HPDE6-E6E7 (cell line): ENCODE results near the gene NHEJ1.

ENCODE experiments used
- DNase-seq: peaks from one replicate; pipeline ENCODE4 v3.0.0; 2011; ENCODE audit warnings: missing footprints; ENCODE audit errors: extremely low spot score

NHEJ1 gene

DNA sequence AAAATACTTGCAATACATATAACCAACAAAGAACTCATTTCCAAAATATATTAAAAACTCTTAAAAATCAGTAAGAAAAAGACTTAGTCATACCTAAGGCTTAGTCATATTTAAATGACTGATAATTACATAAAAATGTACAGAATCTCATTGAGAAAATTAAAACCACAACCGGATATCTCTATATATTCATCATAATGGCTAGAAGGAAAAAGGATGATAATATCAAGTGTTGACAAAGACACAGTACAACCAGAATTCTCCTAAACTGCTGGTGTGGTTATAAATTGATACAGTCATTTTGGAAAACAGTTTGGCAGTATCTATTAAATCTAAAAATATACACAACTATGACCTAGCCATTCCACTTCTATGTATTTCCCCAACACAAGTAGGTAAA lies 72.8 kb downstream of the NHEJ1 start:
- DNase-seq: no peak

DNA sequence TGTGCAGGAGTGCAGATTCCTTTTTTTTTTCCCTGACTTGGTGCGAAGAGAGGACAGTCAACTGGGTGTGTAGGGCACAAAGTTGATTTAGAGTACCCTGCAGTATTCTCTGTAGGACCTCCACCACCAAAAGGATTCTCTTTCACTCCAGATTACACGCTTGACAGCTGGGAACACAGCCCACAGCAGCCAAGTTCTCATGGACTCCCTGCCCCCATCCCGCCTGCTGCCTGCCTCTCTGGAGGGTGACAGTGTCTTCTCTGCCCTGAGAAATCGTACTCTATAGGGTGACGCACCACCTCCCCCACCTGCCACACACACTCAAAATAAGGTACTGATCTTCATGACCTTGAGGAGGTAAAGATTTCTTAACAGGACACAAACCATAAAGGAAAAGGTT lies 73.3 kb downstream of the NHEJ1 start:
- no peak for DNase-seq

DNA sequence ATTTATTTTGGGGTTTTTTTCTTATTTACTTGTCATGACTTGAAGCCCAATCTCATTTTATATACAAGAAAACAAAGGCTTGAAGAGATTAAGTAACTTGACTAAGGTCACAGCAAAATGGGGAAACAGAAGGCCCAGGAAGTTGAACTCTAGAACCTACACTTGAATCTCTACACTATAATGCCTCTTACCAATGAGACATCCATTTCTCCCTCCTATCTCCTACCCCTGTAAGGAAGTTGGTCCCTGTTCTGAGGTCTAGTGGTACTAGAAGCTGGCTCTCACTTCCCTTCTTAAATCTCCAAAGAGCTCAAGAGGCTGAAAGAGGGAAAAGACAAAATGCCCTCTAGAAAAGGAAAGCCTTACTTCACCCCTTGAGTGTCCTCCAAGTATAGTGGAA lies 74.4 kb downstream of the NHEJ1 start:
- DNase-seq: no peak

DNA sequence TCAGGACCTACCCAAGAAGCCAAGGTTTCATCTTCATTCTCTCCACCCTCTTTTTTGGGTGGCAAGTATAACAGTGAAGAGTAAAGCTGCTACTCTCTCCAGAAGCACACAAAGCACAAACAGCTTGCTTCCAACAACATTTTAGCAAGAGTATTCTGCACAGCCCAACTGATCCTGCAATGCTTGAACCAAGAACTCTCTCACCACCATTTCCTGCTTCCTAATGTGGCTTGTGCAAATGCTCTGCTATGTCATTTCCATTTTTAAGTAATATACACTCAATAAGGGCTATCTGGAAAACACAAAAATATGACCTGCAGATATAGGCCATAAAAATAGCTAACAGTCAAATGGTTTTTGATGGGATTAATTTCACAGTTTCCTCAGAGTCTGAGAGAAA lies 75.8 kb downstream of the NHEJ1 start:
- DNase-seq: no peak

DNA sequence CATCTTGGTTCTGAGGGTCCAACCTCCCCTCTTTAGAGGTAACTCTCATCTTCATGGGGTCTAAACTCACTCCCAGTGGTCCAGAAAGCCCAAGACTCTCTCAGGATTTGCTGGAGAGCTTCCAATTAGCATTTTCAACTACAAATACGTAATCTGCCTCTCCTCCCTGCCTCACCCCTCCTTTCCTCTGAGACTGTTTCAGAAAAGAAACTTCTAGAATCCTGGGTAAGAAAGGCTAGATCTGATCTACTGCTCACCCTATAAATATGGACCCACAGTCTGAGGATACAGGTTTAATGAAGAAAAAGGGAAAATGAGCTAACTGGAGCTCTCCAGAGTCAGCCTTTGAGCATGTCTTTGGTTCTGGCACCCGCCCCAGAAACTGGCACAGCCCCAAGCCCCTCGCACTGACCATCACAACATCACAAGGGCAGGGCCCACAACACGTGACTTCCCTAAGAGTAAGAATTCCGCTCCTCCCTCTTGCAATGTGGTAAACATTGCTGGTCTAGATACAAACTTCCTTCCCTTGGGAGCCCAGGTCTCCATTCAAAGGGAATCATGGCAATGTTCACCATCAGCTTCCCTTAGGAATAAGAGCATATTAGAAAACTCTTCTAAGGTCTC lies 78.2 kb downstream of the NHEJ1 start:
- DNase-seq: no peak

DNA sequence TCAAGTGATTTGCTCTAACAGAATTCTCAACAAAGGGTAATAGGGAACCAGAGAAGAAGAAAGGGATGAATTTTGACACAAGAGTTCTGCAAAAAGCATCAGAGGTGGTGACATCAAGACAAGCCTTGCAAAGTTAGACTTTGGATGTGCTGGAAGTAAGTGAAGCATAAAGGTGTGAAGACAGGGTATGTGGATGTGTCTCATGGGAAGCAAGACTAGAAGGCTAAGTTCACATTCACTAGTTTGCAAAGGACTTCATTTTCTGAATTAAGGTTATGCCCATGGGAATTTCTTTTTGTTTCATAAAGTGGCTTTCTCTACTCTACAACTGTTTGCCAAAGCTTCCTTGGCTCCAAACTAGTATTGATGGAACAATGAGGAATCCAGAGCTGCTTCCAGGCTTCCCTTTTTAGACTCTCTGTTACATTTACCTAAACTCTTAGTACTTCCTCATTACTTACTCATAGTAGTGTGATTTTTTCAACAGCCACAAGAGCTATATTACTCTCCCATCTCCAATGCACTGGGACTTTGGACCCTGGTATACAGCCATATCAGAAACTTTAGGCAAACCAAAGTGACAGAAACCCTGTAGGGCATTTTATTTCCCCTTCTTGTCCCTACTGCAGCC lies 78.8 kb downstream of the NHEJ1 start:
- DNase-seq: no peak

DNA sequence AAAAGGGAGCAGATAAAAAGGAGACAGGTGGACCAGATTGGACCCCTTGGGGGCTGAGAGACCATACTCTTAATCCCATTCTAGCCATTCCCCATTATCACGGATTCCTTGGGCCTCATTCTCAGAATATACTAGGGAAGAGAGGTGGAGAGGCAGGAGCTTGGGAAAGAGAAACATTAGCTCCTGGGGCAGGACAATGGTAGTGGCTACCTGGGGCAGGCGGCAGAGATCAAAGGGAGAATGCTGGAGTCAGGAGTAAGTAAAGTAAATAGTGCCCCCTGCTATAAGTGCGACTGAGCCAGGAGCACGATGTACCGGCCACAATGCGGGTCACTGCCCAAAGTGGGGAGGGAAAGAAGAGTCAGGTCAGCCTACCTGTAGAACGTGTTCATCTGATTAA lies 79.5 kb downstream of the NHEJ1 start:
- no peak for DNase-seq

DNA sequence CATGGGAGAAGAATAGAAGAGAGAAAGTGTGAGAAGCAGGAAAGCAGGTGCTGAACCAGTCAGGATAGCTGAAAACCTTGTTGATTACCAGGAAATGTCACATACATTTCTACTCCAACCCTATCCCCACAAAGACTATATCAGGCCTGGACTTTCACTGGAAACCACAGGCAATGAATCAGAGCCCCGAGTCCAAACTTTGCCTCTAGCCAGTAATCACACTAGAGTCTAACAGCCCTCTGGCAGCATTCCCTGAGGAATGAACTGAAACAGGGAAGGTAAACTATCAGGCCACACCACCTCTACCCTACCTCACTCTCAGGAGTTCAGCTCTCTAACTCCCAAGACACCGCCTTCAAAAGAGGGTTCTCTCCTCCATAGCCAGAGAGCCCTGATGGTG lies 81.2 kb downstream of the NHEJ1 start:
- no peak for DNase-seq

DNA sequence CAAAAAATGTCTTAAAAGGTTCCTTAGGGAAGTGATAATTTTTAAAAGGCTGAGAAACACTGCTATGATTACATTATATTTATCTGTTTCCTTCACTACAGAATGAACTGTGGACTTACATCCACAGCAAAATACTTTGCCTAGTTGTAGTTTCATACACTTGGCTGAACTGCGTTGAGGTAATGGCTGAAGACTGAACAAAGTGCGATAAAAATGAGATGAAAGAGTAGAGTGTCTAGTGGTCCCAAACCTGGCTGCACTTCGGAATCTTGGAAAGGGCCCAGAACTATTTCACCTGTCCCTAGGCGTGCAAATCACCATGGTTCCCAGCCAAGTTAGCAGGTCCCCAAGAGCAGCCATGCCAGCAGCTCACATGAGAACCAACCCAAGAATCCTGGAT lies 81.7 kb downstream of the NHEJ1 start:
- no peak for DNase-seq

DNA sequence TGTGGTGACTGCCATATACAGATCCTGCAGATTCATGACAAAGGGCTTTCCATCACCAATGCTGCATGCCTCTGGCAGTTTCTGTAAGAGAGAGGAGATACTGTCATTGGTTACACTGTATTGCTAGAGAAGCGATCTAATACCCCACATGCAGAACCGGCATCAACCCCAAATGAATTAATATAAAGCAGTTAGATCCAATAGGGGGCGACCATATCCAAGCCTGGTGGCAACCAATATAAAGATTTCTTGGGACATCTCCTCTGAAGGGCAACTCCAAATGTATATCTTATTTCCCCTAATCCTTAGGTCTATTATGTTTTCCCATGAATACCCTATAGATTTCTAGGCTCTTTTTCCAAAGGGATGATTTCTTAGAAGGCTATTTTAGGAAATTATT lies 82.5 kb downstream of the NHEJ1 start:
- no peak for DNase-seq

DNA sequence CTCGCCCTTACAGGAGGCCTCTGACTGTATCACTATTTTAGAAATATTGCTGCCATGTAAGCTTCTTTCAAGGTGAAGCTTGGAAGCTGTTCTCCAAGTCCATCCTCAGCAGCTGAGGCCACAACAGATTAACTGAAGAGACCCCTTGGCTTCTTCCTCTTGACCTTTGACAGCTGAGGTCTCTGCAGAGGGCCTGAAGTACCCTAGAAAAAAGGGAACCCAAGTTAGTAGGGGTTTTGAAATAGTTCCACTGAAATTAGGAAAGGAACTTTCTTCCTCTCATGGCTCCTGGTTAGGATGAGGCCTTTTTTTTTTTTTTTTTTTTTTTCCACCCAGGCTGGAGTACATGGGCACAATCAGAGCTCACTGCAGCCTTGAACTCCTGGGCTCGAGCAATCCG lies 84.4 kb downstream of the NHEJ1 start:
- DNase-seq: no peak

DNA sequence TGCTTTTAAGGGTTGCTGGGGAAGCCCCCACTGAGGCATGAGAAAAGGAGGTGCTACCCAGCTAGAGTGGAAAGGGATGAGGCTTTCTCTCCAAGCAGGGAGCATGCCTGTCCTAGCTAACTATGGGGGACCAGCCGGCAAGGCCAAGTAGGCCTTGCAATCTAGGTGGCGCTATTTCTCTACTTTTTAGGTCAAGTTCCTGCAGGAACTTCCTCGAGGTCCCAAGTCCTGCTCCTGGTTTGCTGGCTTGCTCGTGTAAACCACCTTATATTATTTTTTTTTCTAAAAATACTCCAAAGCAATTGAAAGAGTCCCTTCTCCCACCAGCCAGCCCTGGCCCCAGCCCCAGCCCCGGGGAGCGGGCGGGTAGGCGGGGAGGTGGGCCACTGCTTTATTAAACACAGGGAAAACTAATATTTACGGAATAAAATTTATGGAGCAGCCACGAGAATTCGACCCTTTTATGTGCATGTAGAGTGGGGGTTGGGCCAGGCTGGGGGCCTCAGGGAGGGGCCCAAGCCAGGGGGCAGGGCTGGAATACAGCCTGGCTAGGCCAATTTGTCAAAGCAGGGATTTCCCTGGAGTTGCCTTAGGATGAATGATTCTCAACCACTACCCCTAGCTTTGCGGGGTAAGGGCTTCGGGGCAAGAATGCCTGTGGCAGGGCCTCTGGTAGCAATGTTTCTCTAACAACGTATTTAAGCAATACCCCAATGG lies 87.0 kb downstream of the NHEJ1 start:
- no peak for DNase-seq

DNA sequence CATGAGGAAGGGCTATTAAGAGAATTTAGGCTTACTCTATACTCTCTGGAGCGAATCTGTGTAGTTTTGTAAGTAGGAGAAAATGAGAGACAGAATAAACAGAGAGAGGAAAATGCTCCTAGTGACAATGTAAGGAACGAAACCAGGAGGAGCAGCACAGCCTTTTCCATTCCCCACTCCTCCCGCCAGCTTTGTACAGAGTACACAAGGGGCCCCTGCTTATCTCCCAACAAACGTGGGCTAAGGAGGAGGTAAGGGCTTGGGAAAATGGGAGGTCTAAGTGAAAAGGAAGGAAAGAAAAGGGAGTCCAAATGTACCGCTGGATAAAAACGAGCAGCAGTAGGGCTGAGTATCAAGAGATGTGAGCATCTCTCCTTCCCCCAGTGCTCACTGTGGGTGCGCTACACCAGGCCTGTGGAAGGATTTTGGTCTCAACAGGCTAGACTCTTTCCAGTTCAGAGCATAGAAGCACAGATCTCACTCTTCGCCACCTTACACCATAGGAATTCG lies 87.8 kb downstream of the NHEJ1 start:
- DNase-seq: no peak

DNA sequence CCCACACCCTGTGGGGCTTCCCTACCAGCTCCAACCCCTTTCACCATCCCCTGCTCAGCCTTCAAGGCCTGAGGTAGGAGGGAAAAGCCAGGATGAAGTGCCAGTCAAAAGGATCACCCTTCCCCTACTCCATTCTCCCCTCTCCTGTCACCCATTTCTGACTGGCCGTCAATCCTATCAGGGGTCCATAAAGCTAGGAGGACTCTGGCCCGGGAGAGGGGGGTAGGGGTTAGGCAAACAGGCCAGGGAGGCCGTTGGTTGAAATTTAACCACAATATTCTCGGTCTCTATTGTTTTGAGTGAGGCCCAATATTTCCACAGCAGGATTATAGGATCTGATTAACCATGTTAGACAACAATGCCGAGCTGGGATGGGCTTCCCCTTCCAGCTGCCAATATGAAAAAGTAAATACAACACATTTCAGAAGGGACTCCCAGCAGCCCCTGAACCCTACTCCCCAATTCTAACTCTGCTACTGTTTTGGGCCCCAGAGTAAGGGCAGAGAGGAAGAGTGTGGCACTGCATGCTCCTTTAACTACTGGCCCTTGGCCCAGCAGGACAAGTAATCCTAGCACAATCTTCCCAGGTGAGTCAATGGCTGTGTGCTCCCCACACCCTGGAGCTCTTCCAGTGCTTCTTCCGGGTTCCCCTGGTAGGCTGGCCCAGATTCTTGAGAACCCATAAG lies 89.3 kb downstream of the NHEJ1 start:
- peak; percentile 55 for DNase-seq

DNA sequence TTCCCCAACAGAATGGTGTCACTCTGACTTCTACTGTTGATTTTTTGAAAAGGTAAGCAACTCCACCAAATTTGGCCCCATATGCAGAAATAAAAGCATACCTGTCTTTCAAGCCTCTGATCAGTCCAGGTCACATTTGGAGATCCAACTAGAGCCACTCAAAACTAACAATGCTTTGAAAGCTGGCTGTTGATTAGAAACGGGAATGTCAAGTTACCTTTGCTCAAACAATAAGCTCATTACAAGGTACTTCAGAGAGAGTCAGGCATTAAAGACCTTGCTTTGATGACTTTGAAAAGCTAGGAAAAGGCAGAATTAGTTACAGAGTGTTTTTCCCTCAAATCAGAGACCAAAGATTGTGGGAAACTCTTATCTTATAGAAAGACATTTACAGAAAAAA lies 95.1 kb downstream of the NHEJ1 start:
- DNase-seq: no peak

DNA sequence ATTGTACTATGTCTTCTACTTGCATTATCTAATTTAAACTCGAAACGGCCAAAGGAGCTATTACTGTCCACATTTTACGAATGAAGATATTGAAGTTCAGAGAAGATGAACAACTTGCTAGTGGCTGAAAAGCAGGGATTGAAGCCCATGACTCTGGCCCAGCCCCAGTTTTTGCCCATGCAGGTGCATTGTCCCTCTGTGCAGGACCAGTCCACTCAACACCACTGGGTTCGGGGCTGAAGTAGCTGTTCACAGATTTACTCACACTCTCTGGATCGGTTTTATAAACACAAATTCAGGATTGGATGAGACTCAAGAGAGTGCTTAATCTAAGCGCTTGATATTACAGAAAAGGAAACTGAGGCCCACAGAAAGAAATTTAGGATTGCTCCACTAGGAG lies 98.5 kb downstream of the NHEJ1 start:
- no peak for DNase-seq

DNA sequence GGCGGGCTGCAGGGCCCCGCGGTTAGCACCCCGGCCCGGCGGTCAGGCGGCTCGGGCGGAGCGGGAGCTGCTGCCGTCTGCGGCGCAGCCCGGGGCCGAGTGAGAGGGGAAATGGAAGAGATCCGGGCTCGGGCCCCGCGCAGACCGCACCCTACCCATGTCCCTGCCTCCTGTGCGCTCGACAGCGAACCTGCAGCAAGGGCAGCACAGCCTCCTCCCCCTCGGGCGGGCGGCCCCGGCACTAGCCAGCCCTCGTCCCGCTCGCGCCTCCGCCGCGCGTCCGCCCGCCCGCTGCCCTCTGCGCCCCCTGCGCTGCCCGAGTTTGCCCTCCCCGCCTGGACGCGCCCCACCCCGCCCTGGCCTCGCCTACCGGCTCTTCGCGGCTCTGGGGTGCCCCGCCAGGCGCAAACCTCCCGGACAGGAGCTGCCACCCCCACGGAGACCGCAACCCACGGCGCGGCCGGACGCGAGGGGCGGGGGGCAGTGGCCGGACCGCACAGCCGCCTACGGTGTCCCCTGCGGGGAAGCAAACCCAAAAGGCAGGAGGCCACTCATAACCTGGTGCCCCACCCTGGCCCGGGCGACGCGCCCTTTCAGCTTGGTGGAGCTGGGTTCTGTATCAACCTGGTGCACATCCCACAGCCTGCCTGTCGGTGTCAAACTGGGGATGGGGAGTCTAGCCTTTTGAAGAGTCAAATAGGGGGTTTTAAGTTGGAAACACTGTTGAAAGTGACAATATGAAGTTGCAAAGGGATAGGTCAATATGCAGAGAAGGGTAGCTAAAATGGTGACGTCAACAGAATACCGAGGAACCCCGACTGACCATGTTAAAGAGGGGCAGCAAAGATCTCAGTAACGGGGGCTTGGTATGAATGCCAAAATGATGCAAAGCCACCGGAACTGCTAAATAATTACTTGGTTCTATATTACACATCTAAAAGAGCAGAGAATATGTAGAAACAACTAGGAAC lies 99.5 kb downstream of the NHEJ1 start, which contains the start of gene IHH:
TSS of gene IHH (minus strand) at position 101 of the 971 bp plus-strand sequence. CDS start 454 bp downstream, outside the sequence.
- no peak for DNase-seq

DNA sequence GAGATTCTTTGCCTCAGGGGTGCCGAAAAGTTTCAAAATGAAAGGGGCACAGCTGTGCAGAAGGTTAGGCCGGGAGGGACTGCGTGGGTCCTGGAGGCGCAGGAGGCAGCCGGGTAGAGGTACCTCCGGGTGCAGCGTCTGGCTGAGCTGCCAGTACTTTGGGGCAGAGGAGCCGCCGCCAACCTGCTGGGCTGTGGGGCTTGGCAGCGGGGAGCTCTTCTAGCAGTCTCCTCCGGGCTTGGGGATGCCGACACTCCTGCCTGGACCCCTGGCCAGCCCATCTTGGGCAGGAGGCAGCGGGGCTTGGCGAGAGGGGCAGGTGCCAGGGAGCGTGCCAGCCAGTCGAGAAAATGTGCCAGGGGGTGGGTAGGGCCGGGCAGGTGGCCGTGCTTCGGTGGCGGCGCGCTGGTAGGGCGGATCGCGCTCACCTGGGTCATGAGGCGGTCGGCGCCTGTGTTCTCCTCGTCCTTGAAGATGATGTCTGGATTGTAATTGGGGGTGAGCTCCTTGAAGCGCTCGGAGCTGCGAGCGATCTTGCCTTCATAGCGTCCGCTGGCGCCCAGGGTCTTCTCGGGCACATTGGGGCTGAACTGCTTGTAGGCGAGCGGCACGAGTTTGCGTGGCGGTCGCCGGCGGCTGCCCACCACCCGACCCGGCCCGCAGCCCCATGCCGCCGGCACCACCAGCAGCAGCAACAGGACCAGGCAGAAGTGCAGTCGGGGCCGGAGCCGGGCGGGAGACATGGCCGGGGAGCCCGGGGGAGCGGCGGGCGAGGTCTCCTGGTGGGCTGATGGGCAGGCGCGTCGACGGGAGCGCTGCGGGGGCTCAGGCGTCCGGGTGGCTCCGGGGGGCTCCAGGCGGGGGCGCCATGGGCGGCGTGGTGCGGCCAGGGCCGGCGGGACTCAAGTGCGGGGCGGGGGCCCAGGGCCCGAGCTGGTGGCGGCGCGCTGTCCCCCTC lies 100.6 kb downstream of the NHEJ1 start:
- no peak for DNase-seq

DNA sequence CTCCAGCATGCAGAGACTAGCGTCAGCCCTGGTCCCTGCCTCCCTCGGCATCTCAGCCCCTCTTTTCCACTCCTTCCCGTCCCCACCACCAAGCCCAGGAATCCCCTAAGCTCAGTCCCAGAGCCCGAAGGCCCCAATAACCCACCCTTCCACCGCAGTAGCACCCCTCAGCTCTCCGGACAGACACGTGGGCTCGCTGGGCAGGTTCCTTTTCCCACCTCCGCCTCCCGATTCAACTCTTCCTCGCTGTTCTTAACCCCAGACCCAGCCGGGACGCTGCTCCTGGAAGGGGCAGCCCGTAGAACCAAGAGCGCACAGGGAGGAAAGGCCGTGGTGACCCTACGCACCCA lies 101.3 kb downstream of the NHEJ1 start:
- no peak for DNase-seq
